ENCODE data around the gene LHFPL2.

LHFPL2 gene

DNA sequence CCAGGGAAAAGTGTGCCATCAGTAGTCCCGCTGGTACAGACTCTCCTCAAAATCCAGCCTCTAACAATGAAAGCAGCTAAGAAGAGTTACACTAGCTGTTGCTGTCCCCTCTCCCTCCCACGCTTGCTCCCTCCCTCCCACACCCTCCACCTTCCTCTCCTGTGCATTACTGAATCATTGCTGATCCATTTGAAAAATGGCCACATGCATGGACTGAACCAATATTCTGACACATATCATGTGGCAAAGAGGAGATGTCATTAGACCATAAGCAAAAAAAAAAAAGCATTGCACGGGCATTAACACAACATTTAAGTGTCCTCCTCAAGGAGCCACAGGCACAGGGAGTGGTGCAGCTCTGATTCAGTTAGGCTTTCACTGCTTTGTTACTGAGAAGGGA is 37.9 kb downstream of the LHFPL2 start:
- H3K9me3 ChIP-seq, result no peaks in the 10 kb centered on the region
- H3K27me3 ChIP-seq, result no peaks in the 10 kb centered on the region
- no peak for TF ChIP-seq Cebpa-rat (IDR thresholded peaks at IDR 0.05)
- H3K9ac ChIP-seq, result no peak overlapping the region
- H3K4me2 ChIP-seq, result no peak overlapping the region
- H3K4me3 ChIP-seq, result no peak overlapping the region
- H3K27ac ChIP-seq, result no peak overlapping the region
- H3K36me3 ChIP-seq, result no peaks in the 10 kb centered on the region
- H4K20me1 ChIP-seq, result no peaks in the 10 kb centered on the region
- no peaks in the 10 kb centered on the region for H3K4me1 ChIP-seq

DNA sequence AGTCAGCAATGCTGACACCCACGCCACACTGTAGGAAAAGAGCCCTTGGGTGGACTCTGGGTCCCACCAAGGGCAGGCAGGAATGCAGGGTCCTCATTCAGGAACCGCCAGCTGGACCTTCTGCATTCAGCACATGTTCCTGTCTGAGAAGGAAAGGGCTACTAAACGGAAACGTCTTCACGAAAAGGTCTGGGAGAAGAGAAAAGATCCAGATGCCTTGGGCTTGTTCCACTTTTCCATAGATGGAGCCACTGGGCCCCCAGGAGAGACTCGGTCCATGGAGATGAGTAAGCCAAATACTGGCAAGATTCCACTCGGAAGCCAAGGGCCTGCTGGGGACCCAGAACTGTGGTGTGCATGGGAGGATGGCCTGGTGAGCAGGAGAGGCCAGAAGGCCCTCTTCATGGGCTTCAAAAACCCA is 38.4 kb downstream of the LHFPL2 start:
- no peak overlapping the region for H3K27ac ChIP-seq
- no peaks in the 10 kb centered on the region for H3K36me3 ChIP-seq
- no peaks in the 10 kb centered on the region for H3K27me3 ChIP-seq
- H3K9me3 ChIP-seq, result no peaks in the 10 kb centered on the region
- H4K20me1 ChIP-seq, result no peaks in the 10 kb centered on the region
- H3K4me1 ChIP-seq, result no peaks in the 10 kb centered on the region
- H3K4me2 ChIP-seq, result no peak overlapping the region
- H3K9ac ChIP-seq, result no peak overlapping the region
- no peak for TF ChIP-seq Cebpa-rat (IDR thresholded peaks at IDR 0.05)
- H3K4me3 ChIP-seq, result no peak overlapping the region

- Histone ChIP-seq H3K4me1 (no peaks in the 10 kb centered on the region), H3K9ac (no peak overlapping the region), H3K4me3 (no peak overlapping the region), H3K27ac (no peak overlapping the region), H3K4me2 (no peak overlapping the region), H3K36me3 (no peaks in the 10 kb centered on the region), H3K9me3 (peaks cover 2% of the 10 kb centered on the region; the same call in 1 of the 2 replicates), H3K27me3 (no peaks in the 10 kb centered on the region), H4K20me1 (no peaks in the 10 kb centered on the region)
- TF ChIP-seq Cebpa-rat (IDR thresholded peaks at IDR 0.05), result no peak
Measured at GRCh38 chr5:78607864-78608263, 40.7 kb downstream of the LHFPL2 start.

- TF ChIP-seq Cebpa-rat (IDR thresholded peaks at IDR 0.05), result no peak
- Histone ChIP-seq H3K4me3 (no peak overlapping the region), H3K9me3 (peaks cover 5% of the 10 kb centered on the region; the same call in 1 of the 2 replicates), H3K27ac (no peak overlapping the region), H3K36me3 (no peaks in the 10 kb centered on the region), H3K4me1 (no peaks in the 10 kb centered on the region), H4K20me1 (no peaks in the 10 kb centered on the region), H3K4me2 (no peak overlapping the region), H3K9ac (no peak overlapping the region), H3K27me3 (no peaks in the 10 kb centered on the region)
Measured at GRCh38 chr5:78606241-78606640, 42.3 kb downstream of the LHFPL2 start.

DNA sequence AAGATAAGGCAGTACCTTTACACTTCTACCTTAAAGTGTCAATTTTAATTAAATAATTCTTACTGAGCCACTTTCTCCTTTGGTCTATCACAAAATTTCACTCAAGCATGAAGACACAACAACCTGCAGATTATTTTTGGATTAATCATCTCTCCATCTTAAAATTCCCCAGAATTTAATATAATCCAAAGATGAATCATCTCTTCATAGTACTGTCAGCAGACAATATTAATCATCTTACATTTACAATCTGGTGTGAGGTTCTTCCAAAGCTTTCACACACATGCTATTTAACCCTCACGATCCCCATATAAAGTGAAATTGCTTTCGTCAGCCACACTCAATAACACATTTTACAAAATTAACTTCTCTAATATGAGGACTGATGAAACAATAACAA is 43.0 kb downstream of the LHFPL2 start:
- no peak overlapping the region for H3K4me3 ChIP-seq
- no peak overlapping the region for H3K9ac ChIP-seq
- no peak overlapping the region for H3K4me2 ChIP-seq
- no peak overlapping the region for H3K27ac ChIP-seq
- H3K9me3 ChIP-seq, result peaks cover 5% of the 10 kb centered on the region; the same call in 1 of the 2 replicates
- H4K20me1 ChIP-seq, result no peaks in the 10 kb centered on the region
- TF ChIP-seq Cebpa-rat (IDR thresholded peaks at IDR 0.05), result no peak
- no peaks in the 10 kb centered on the region for H3K27me3 ChIP-seq
- no peaks in the 10 kb centered on the region for H3K4me1 ChIP-seq
- no peaks in the 10 kb centered on the region for H3K36me3 ChIP-seq

GRCh38 chr5:78604689-78605285 is 43.8 kb downstream of the LHFPL2 start:
- Histone ChIP-seq H3K27me3 (no peaks in the 10 kb centered on the region), H3K4me3 (no peak overlapping the region), H3K4me1 (no peaks in the 10 kb centered on the region), H3K9me3 (peaks cover 5% of the 10 kb centered on the region; the same call in 1 of the 2 replicates), H3K9ac (no peak overlapping the region), H3K27ac (no peak overlapping the region), H3K36me3 (no peaks in the 10 kb centered on the region), H3K4me2 (no peak overlapping the region), H4K20me1 (no peaks in the 10 kb centered on the region)
- no peak for TF ChIP-seq Cebpa-rat (IDR thresholded peaks at IDR 0.05)

GRCh38 chr5:78603636-78604175 is 44.9 kb downstream of the LHFPL2 start:
- no peak overlapping the region for H3K4me2 ChIP-seq
- no peak overlapping the region for H3K4me3 ChIP-seq
- no peaks in the 10 kb centered on the region for H4K20me1 ChIP-seq
- no peak overlapping the region for H3K27ac ChIP-seq
- TF ChIP-seq Cebpa-rat (IDR thresholded peaks at IDR 0.05), result no peak
- H3K36me3 ChIP-seq, result no peaks in the 10 kb centered on the region
- peaks cover 5% of the 10 kb centered on the region; the same call in 1 of the 2 replicates for H3K9me3 ChIP-seq
- no peaks in the 10 kb centered on the region for H3K27me3 ChIP-seq
- no peak overlapping the region for H3K9ac ChIP-seq
- H3K4me1 ChIP-seq, result no peaks in the 10 kb centered on the region

DNA sequence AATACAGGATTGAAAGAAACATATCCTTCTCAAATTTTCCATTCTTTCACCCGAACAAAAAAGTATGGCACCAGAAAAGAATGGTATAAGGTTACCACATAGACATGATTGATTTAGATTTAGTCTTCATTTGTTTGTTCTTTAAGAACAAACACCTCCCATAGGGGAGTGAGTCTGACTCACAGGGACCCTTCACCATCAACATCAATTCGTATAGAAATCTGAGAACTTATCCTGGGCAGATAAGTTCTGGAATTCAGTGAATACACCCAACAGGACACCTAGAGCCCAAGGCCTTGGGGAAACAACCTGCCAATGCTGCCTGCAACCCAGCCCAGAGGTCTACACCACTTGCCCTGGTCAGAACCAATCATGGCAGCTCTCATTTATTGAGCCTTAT is 46.2 kb downstream of the LHFPL2 start:
- no peak for TF ChIP-seq Cebpa-rat (IDR thresholded peaks at IDR 0.05)
- no peaks in the 10 kb centered on the region for H3K4me1 ChIP-seq
- no peak overlapping the region for H3K27ac ChIP-seq

GRCh38 chr5:78601559-78602314 is 46.8 kb downstream of the LHFPL2 start:
- no peak overlapping the region for H3K4me2 ChIP-seq
- peaks cover 5% of the 10 kb centered on the region; the same call in 1 of the 2 replicates for H3K9me3 ChIP-seq

More for the DNA sequence above, 46.2 kb downstream of the LHFPL2 start:
- Histone ChIP-seq H3K27me3 (no peaks in the 10 kb centered on the region), H3K9ac (no peak overlapping the region), H3K4me2 (no peak overlapping the region), H3K36me3 (no peaks in the 10 kb centered on the region), H4K20me1 (no peaks in the 10 kb centered on the region), H3K4me3 (no peak overlapping the region), H3K9me3 (peaks cover 5% of the 10 kb centered on the region; the same call in 1 of the 2 replicates)

More at GRCh38 chr5:78601559-78602314, 46.8 kb downstream of the LHFPL2 start:
- H4K20me1 ChIP-seq, result no peaks in the 10 kb centered on the region
- H3K9ac ChIP-seq, result no peak overlapping the region
- H3K4me1 ChIP-seq, result no peaks in the 10 kb centered on the region
- no peaks in the 10 kb centered on the region for H3K27me3 ChIP-seq
- no peak overlapping the region for H3K27ac ChIP-seq
- no peak overlapping the region for H3K4me3 ChIP-seq
- TF ChIP-seq Cebpa-rat (IDR thresholded peaks at IDR 0.05), result no peak
- H3K36me3 ChIP-seq, result no peaks in the 10 kb centered on the region

Measured in BLaER1 (cell line).